ENCODE measurements around the gene HSP90B1.
A peak's percentile ranks its signal among the peaks of the same experiment; 100 is the strongest.

HSP90B1 gene

GRCh38 chr12:103930787-103931735 is 851 bp downstream of the HSP90B1 start:
- FAIRE-seq: no peak

- FAIRE-seq: no peak
Measured at GRCh38 chr12:103933237-103933636, 3.0 kb downstream of the HSP90B1 start.

GRCh38 chr12:103936679-103937078 is 6.5 kb downstream of the HSP90B1 start:
- no peak for FAIRE-seq

GRCh38 chr12:103944964-103945363 is 14.8 kb downstream of the HSP90B1 start:
- FAIRE-seq: no peak

DNA sequence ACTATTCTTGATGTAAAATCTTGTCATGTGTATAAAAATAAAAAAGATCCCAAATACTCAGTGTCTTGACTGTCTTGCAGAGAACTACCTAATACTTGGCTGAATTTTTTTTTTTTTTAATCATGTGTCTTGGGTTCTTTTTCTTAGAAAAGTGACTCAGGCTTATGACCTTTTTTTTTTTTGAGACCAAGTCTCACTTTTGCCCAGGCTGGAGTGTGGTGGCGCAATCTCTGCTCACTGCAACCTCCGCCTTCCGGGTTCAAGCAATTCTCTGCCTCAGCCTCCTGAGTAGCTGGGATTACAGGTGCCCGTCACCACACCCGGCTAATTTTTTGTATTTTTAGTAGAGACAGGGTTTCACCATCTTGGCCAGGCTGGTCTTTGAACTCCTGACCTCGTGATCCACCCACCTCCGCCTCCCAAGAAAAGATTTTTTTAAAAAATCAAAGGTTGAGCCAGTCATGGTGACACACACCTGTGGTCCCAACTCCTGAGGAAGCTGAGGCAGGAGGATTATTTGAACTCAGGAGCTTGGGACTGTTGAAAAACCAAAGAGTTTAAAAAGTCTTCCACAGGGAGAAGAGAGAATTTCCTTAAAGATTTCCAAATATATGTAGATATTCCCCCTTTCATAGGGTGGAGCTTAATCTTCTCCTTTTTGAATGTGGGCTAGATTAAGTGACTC is 17.8 kb downstream of the HSP90B1 start:
- no peak for FAIRE-seq

GRCh38 chr12:103948746-103949406 is 18.7 kb downstream of the HSP90B1 start:
- no peak for FAIRE-seq

- no peak for FAIRE-seq
Measured at GRCh38 chr12:103952497-103952896, 22.3 kb downstream of the HSP90B1 start.

DNA sequence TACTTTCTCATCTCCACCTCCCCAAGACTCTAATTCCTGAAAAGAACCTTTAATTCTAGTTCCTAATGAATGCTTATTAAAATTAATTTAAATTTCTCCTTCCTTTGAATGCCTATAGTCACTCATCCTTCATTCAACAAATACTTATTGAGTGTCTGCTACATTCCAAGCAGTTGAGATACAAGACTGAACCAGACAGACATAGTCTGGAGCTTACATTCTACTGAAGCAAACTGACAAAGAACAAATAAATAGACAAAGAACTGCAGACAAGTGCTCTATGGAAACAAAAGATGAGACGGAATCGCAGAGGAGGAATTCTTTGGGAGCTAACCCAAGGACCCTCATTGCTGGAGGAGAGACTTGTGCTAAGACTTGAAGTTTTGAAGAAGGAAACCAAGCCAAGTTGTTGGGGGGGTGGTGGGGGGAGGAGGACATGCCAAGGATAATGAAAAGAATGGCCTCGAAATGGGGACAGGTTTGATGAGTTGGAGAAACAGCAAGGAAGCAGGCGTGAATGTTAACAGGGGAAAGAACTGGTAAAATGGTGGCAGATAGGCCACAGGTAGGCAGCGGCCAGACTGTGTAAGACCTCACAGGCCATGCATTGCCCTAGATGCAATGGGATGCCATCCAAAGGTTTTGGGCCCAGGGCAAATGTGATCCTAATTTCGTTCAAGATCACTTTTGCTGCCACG is 25.8 kb downstream of the HSP90B1 start:
- no peak for FAIRE-seq

DNA sequence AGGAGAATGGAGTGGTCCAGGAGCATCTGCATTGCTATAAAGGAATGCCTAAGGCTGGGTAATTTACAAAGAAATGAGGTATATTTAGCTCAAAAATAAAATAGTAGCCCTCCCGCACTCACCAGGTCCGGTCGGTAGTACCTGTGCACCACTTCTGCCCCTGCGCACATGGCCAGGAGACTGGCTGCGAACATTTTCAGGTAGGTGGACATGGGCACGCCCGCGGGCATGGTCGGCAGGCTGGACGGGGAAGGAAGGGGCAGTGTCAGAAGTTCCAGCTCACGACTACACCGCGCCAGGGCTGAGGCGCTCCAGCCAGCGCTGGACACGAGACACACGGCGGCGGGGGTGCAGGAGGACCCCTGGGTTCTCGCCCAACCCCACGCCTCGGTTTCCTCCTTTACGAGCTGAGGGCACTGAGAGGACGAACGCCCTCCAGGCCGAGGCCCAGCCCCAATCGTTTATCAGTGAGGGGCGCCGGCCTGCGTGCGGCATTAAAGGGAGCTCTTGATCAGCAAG is 26.4 kb downstream of the HSP90B1 start:
- no peak for FAIRE-seq

DNA sequence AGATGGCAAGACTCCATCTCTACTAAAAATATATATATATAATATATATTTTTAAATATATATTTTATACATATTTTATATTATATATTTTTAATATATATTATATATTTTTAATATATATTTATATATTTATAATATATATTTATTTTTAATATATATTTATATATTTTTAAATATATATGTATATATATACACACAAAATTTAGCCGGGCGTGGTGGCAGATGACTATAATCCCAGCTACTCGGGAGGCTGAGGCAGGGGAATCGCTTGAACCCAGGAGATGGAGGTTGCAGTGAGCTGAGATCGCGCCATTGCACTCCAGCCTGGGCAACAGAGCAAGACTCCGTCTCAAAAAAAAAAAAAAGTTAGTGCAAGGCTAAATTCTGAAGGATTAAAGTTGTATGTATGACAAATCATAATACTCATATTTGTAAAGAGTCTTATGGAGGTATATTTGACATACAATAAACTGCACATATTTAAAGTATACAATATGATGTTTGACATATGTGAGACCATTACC is 27.7 kb downstream of the HSP90B1 start:
- FAIRE-seq: peak; percentile 64

DNA sequence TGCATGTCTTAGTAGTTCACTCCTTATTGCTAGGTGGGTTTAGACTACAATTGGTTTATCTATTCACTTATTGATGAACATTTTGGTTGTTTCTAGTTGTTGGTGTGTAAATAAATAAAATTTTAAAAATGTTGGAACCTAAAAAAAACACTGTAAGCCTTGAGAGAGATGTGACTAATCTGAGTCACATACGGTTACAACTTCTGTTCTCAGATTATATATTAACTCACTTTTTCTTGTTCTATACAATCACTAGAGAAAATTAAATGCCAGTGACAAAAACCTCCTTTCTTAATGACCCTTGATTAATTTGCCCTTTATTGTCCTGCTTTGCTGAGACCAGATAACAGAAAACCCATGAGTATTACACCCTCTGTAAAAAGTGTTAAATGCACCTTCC is 28.4 kb downstream of the HSP90B1 start:
- no peak for FAIRE-seq

GRCh38 chr12:103960616-103961227 is 30.5 kb downstream of the HSP90B1 start:
- FAIRE-seq: no peak

GRCh38 chr12:103962493-103962892 is 32.3 kb downstream of the HSP90B1 start:
- no peak for FAIRE-seq

DNA sequence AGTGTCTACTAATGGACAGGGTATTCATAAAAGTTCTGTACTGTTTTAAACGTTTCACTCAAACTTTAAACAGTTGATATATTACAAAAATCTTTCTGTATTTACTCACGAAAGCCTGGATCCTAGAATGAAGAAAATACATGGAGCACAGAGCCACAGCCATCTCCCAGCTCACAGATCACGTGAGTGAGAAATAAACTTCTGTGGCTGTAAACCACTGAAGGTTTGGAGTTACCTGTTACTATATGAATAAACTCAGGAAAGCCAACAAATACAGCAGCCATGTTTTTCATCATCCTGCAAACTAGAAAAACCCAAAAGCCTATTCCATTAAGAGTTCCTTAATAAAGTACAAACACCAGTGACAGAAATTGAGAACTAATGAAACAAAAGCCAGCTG is 34.6 kb downstream of the HSP90B1 start:
- FAIRE-seq: no peak

- no peak for FAIRE-seq
Measured at GRCh38 chr12:103965255-103965589, 35.0 kb downstream of the HSP90B1 start.

DNA sequence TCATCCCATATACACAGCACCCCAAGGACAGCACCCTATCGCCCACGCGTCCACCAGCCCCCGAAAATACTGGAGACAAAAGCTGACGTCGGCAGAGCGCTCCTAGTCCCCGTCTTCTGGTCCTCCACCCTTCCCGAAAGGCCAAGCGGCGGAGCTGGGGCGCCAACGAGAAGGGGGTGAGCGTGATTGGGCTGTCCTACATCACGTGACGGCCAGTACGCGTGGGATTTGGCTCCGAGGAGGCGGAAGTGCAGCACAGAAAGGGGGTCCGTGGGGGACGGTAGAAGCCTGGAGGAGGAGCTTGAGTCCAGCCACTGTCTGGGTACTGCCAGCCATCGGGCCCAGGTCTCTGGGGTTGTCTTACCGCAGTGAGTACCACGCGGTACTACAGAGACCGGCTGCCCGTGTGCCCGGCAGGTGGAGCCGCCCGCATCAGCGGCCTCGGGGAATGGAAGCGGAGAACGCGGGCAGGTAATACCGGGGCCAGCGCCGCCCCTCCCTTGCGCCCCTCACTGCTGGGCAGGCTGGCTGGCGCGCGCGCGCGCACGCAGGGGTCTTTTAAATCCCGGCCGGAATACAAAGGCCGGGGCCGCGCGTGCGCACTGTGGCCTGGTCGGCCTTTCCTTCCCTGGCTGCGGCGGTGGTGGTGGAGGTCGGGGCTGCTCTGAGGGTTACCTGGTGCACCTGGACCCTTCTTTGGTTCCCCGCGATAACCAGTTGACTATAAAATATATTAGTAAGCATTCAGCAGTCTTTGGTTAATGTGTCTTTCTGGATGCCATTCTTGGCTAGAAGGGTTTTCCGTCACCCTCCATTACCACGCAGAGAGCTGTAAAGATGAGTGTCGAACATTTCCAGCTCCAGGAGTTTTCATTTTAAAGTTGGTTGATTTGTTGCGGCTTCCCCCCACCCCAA is 35.6 kb downstream of the HSP90B1 start, which contains the start of gene TDG:
TDG (plus strand) TSS at position 283 of the 915 bp plus-strand sequence; CDS start at position 449, 166 bp downstream.
- FAIRE-seq: peak; percentile 86

- no peak for FAIRE-seq
Measured at GRCh38 chr12:103966736-103967135, 36.5 kb downstream of the HSP90B1 start.

DNA sequence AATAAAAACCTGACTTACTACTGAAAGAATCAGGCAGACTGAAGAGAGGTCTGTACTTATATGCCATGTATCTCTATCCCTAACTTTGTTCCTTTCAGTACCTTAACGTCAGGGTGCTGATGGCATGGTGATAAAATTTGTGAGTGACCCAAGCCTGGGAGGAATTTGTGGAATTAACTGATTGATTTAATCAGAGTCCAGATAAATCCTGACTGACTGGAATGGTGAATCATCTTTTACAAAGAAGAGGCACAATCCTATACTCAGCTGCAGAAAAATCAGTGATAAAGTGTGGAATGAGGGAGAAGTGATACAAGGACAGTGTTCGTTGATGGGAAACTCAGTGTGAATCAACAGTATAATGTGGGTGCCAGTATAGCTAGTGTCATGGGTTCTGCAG is 39.2 kb downstream of the HSP90B1 start:
- no peak for FAIRE-seq

DNA sequence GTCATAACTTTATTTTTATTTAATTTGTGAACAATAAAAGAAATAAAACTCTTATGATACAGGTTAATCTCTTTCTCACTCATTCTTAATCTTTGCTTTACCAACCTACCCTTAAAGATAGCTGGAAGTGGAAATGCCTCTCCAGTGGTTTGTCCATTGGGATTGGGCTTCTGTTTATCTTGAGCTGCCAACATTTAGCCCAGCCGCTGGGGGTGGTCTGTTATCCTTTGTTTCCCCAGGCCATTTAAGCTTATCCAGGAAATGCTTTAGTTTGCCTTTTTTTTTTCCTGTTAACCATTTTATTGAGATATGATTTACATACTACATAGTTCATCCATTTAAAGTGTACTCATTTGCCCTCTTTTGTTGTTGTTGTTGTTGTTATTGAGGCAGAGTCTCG is 43.7 kb downstream of the HSP90B1 start:
- FAIRE-seq: no peak

GRCh38 chr12:103975368-103975767 is 45.2 kb downstream of the HSP90B1 start:
- FAIRE-seq: no peak
